ENCODE measurements around the gene BHLHA9.
"Not testable (repeated sequence)": the region's sequence is repeated elsewhere in the genome, so short reads cannot be mapped to it uniquely, and the experiment has no call there.

The BHLHA9 gene

GRCh38 chr17:1231456-1231855 is 38.8 kb upstream of the BHLHA9 start:
- Histone ChIP-seq H3K36me3 (ENCODE audit: insufficient read depth, low read depth, low read length) (no peaks in the 10 kb centered on the region), H3K4me3 (ENCODE audit: low read length) (no peak overlapping the region), H3K9ac (ENCODE audit: low read depth, low read length) (no peak overlapping the region), H3K9me3 (ENCODE audit: insufficient read depth, low read depth, low read length) (no peaks in the 10 kb centered on the region), H3K27me3 (ENCODE audit: insufficient read depth, low read length) (peaks cover 68% of the 10 kb centered on the region), H3K4me1 (ENCODE audit: insufficient read depth, low read length) (no peaks in the 10 kb centered on the region), H3K27ac (ENCODE audit: low read length) (no peak overlapping the region)

GRCh38 chr17:1232331-1232730 is 37.9 kb upstream of the BHLHA9 start:
- Histone ChIP-seq H3K4me1 (ENCODE audit: insufficient read depth, low read length) (no peaks in the 10 kb centered on the region), H3K9me3 (ENCODE audit: insufficient read depth, low read depth, low read length) (no peaks in the 10 kb centered on the region), H3K36me3 (ENCODE audit: insufficient read depth, low read depth, low read length) (no peaks in the 10 kb centered on the region), H3K27me3 (ENCODE audit: insufficient read depth, low read length) (peaks cover 59% of the 10 kb centered on the region), H3K4me3 (ENCODE audit: low read length) (no peak overlapping the region), H3K9ac (ENCODE audit: low read depth, low read length) (no peak overlapping the region), H3K27ac (ENCODE audit: low read length) (no peak overlapping the region)

- H3K9me3 ChIP-seq (ENCODE audit: insufficient read depth, low read depth, low read length) = no peaks in the 10 kb centered on the region
- H3K27me3 ChIP-seq (ENCODE audit: insufficient read depth, low read length) = peaks cover 54% of the 10 kb centered on the region
- no peak overlapping the region for H3K27ac ChIP-seq (ENCODE audit: low read length)
- no peaks in the 10 kb centered on the region for H3K36me3 ChIP-seq (ENCODE audit: insufficient read depth, low read depth, low read length)
- H3K4me3 ChIP-seq (ENCODE audit: low read length) = no peak overlapping the region
- H3K4me1 ChIP-seq (ENCODE audit: insufficient read depth, low read length) = no peaks in the 10 kb centered on the region
- H3K9ac ChIP-seq (ENCODE audit: low read depth, low read length) = no peak overlapping the region
These were observed 37.5 kb upstream of the BHLHA9 start for GRCh38 chr17:1232786-1233185.

- Histone ChIP-seq H3K9ac (ENCODE audit: low read depth, low read length) (no peak overlapping the region), H3K27ac (ENCODE audit: low read length) (no peak overlapping the region), H3K36me3 (ENCODE audit: insufficient read depth, low read depth, low read length) (no peaks in the 10 kb centered on the region), H3K4me3 (ENCODE audit: low read length) (no peak overlapping the region), H3K4me1 (ENCODE audit: insufficient read depth, low read length) (no peaks in the 10 kb centered on the region), H3K27me3 (ENCODE audit: insufficient read depth, low read length) (peaks cover 38% of the 10 kb centered on the region), H3K9me3 (ENCODE audit: insufficient read depth, low read depth, low read length) (no peaks in the 10 kb centered on the region)
These were observed 35.8 kb upstream of the BHLHA9 start for GRCh38 chr17:1234455-1234854.

- H3K27me3 ChIP-seq (ENCODE audit: insufficient read depth, low read length) = peaks cover 8% of the 10 kb centered on the region
- H3K36me3 ChIP-seq (ENCODE audit: insufficient read depth, low read depth, low read length) = no peaks in the 10 kb centered on the region
- no peaks in the 10 kb centered on the region for H3K9me3 ChIP-seq (ENCODE audit: insufficient read depth, low read depth, low read length)
- no peak overlapping the region for H3K9ac ChIP-seq (ENCODE audit: low read depth, low read length)
- no peak overlapping the region for H3K27ac ChIP-seq (ENCODE audit: low read length)
- H3K4me3 ChIP-seq (ENCODE audit: low read length) = no peak overlapping the region
- no peaks in the 10 kb centered on the region for H3K4me1 ChIP-seq (ENCODE audit: insufficient read depth, low read length)
These were observed 32.8 kb upstream of the BHLHA9 start for GRCh38 chr17:1237471-1237870.

- no peaks in the 10 kb centered on the region for H3K4me1 ChIP-seq (ENCODE audit: insufficient read depth, low read length)
- H3K9me3 ChIP-seq (ENCODE audit: insufficient read depth, low read depth, low read length) = no peaks in the 10 kb centered on the region
- H3K27ac ChIP-seq (ENCODE audit: low read length) = no peak overlapping the region
- H3K36me3 ChIP-seq (ENCODE audit: insufficient read depth, low read depth, low read length) = no peaks in the 10 kb centered on the region
- no peak overlapping the region for H3K9ac ChIP-seq (ENCODE audit: low read depth, low read length)
- H3K4me3 ChIP-seq (ENCODE audit: low read length) = no peak overlapping the region
- peaks cover 4% of the 10 kb centered on the region; the same call in 1 of the 2 replicates for H3K27me3 ChIP-seq (ENCODE audit: insufficient read depth, low read length)
These were observed 31.0 kb upstream of the BHLHA9 start for GRCh38 chr17:1239210-1239609.

- not testable (repeated sequence) for H3K9me3 ChIP-seq (ENCODE audit: insufficient read depth, low read depth, low read length); H3K9ac ChIP-seq (ENCODE audit: low read depth, low read length); H3K27ac ChIP-seq (ENCODE audit: low read length); H3K4me1 ChIP-seq (ENCODE audit: insufficient read depth, low read length); H3K36me3 ChIP-seq (ENCODE audit: insufficient read depth, low read depth, low read length); H3K4me3 ChIP-seq (ENCODE audit: low read length); H3K27me3 ChIP-seq (ENCODE audit: insufficient read depth, low read length)
These were observed 29.8 kb upstream of the BHLHA9 start for GRCh38 chr17:1240426-1240825.

GRCh38 chr17:1241929-1242328 is 28.3 kb upstream of the BHLHA9 start:
- no peaks in the 10 kb centered on the region for H3K36me3 ChIP-seq (ENCODE audit: insufficient read depth, low read depth, low read length)
- no peak overlapping the region for H3K4me3 ChIP-seq (ENCODE audit: low read length)
- no peaks in the 10 kb centered on the region for H3K9me3 ChIP-seq (ENCODE audit: insufficient read depth, low read depth, low read length)
- no peak overlapping the region for H3K9ac ChIP-seq (ENCODE audit: low read depth, low read length)
- no peak overlapping the region for H3K27ac ChIP-seq (ENCODE audit: low read length)
- H3K4me1 ChIP-seq (ENCODE audit: insufficient read depth, low read length) = no peaks in the 10 kb centered on the region
- no peaks in the 10 kb centered on the region for H3K27me3 ChIP-seq (ENCODE audit: insufficient read depth, low read length)

GRCh38 chr17:1244606-1245012 is 25.6 kb upstream of the BHLHA9 start:
- Histone ChIP-seq H3K9me3 (ENCODE audit: insufficient read depth, low read depth, low read length) (no peaks in the 10 kb centered on the region), H3K27ac (ENCODE audit: low read length) (no peak overlapping the region), H3K4me1 (ENCODE audit: insufficient read depth, low read length) (no peaks in the 10 kb centered on the region), H3K27me3 (ENCODE audit: insufficient read depth, low read length) (no peaks in the 10 kb centered on the region), H3K9ac (ENCODE audit: low read depth, low read length) (no peak overlapping the region), H3K4me3 (ENCODE audit: low read length) (no peak overlapping the region), H3K36me3 (ENCODE audit: insufficient read depth, low read depth, low read length) (no peaks in the 10 kb centered on the region)

- Histone ChIP-seq H3K36me3 (ENCODE audit: insufficient read depth, low read depth, low read length) (no peaks in the 10 kb centered on the region), H3K4me1 (ENCODE audit: insufficient read depth, low read length) (no peaks in the 10 kb centered on the region), H3K27ac (ENCODE audit: low read length) (no peak overlapping the region), H3K9ac (ENCODE audit: low read depth, low read length) (no peak overlapping the region), H3K9me3 (ENCODE audit: insufficient read depth, low read depth, low read length) (no peaks in the 10 kb centered on the region), H3K4me3 (ENCODE audit: low read length) (no peak overlapping the region), H3K27me3 (ENCODE audit: insufficient read depth, low read length) (peaks cover 8% of the 10 kb centered on the region; the same call in 1 of the 2 replicates)
These were observed 18.2 kb upstream of the BHLHA9 start for GRCh38 chr17:1251866-1252608.

- H3K27ac ChIP-seq (ENCODE audit: low read length) = no peak overlapping the region
- H3K4me1 ChIP-seq (ENCODE audit: insufficient read depth, low read length) = no peaks in the 10 kb centered on the region
- no peaks in the 10 kb centered on the region for H3K36me3 ChIP-seq (ENCODE audit: insufficient read depth, low read depth, low read length)
- peaks cover 24% of the 10 kb centered on the region for H3K27me3 ChIP-seq (ENCODE audit: insufficient read depth, low read length)
- H3K9me3 ChIP-seq (ENCODE audit: insufficient read depth, low read depth, low read length) = no peaks in the 10 kb centered on the region
- H3K4me3 ChIP-seq (ENCODE audit: low read length) = no peak overlapping the region
- H3K9ac ChIP-seq (ENCODE audit: low read depth, low read length) = no peak overlapping the region
These were observed 15.2 kb upstream of the BHLHA9 start for GRCh38 chr17:1255041-1255440.

GRCh38 chr17:1256699-1257098 is 13.5 kb upstream of the BHLHA9 start:
- H3K4me3 ChIP-seq (ENCODE audit: low read length) = no peak overlapping the region
- H3K27ac ChIP-seq (ENCODE audit: low read length) = no peak overlapping the region
- no peaks in the 10 kb centered on the region for H3K4me1 ChIP-seq (ENCODE audit: insufficient read depth, low read length)
- H3K9me3 ChIP-seq (ENCODE audit: insufficient read depth, low read depth, low read length) = no peaks in the 10 kb centered on the region
- H3K9ac ChIP-seq (ENCODE audit: low read depth, low read length) = no peak overlapping the region
- H3K36me3 ChIP-seq (ENCODE audit: insufficient read depth, low read depth, low read length) = no peaks in the 10 kb centered on the region
- H3K27me3 ChIP-seq (ENCODE audit: insufficient read depth, low read length) = peaks cover 35% of the 10 kb centered on the region

Data from iPS-20b (cell line).